IMR-90 (cell line): Measurements from ENCODE around the gene DNAI7. TPM values are rescaled to one million over a fixed set of nuclear protein-coding genes. Genes with fewer than 3 reads are reported as not detected.

ENCODE experiments used
- ATAC-seq: fragments of 200-7000 bp; cut with Tn5 transposase; 2 replicates; pipeline ENCODE4 v1.9.1; 2020; ENCODE audit warnings: low read depth, mild to moderate bottlenecking, moderate library complexity
- BruUV-seq: library from RNA; stranded (reverse); fragments of 400-500 nt; replicated peaks from 2 replicates; lab custom pipeline; 2021; lab: Mats Ljungman, UMichigan
- CTCF ChIA-PET: fragments of 300-600 bp; formaldehyde crosslinking; extraction: SDS; loops from one replicate; lab custom pipeline; 2021; ENCODE audit warnings: antibody characterized with exemption; lab: Yijun Ruan, JAX
- POLR2A ChIA-PET: fragments of 300-600 bp; sonication (Branson Sonifier 250); formaldehyde crosslinking; loops from one replicate; lab custom pipeline; 2022; ENCODE audit warnings: antibody characterized with exemption; ENCODE audit not compliant: unreplicated experiment; lab: Charles Lee
- DNase-seq: peaks from one replicate; pipeline ENCODE4 v3.0.0; 2013
- H2AFZ ChIP-seq: replicated peaks from 2 replicates; pipeline ENCODE3; 2013; ENCODE audit warnings: low read length, mild to moderate bottlenecking; ENCODE audit not compliant: poor library complexity
- H2AK5ac ChIP-seq: 2 replicates; pipeline ENCODE4 v1.6.1; 2013; ENCODE audit warnings: low read depth, low read length, inconsistent platforms
- H2AK9ac ChIP-seq: replicated peaks from 2 replicates; pipeline ENCODE3; 2013; ENCODE audit warnings: mild to moderate bottlenecking, low read depth, low read length, moderate library complexity; ENCODE audit not compliant: poor library complexity
- H2BK120ac ChIP-seq: 2 replicates; pipeline ENCODE4 v1.6.1; 2013; ENCODE audit warnings: low read depth, low read length, inconsistent platforms
- H2BK15ac ChIP-seq: 3 replicates; pipeline ENCODE4 v1.6.1; 2013; ENCODE audit warnings: low read depth, low read length, inconsistent platforms
- H2BK20ac ChIP-seq: 2 replicates; pipeline ENCODE4 v1.6.1; 2013; ENCODE audit warnings: low read depth, mild to moderate bottlenecking, inconsistent platforms, low read length, moderate library complexity
- H2BK5ac ChIP-seq: 2 replicates; pipeline ENCODE4 v1.6.1; 2013; ENCODE audit warnings: mild to moderate bottlenecking, low read depth, low read length, inconsistent platforms; ENCODE audit not compliant: poor library complexity, severe bottlenecking
- H3K14ac ChIP-seq: replicated peaks from 2 replicates; pipeline ENCODE4 v1.6.1; 2013; ENCODE audit warnings: low read depth, low read length, inconsistent platforms
- H3K18ac ChIP-seq: 2 replicates; pipeline ENCODE4 v1.6.1; 2013; ENCODE audit warnings: low read depth, low read length, control low read depth
- H3K23ac ChIP-seq: 2 replicates; pipeline ENCODE4 v1.6.1; 2013; ENCODE audit warnings: low read depth, low read length, inconsistent platforms
- H3K27ac ChIP-seq: 2 replicates; pipeline ENCODE4 v1.5.1; 2013; ENCODE audit warnings: mild to moderate bottlenecking, control low read depth, low read length; ENCODE audit not compliant: insufficient read depth
- H3K27me3 ChIP-seq: 2 replicates; pipeline ENCODE4 v1.6.1; 2013; ENCODE audit warnings: low read length; ENCODE audit not compliant: control insufficient read depth, insufficient read depth
- H3K36me3 ChIP-seq: 2 replicates; pipeline ENCODE4 v1.6.1; 2013; ENCODE audit warnings: low read length, mixed read lengths; ENCODE audit not compliant: control insufficient read depth, insufficient read depth
- H3K4ac ChIP-seq: 2 replicates; pipeline ENCODE4 v1.6.1; 2013; ENCODE audit warnings: low read depth, low read length, inconsistent platforms
- H3K4me1 ChIP-seq: 2 replicates; pipeline ENCODE4 v1.6.1; 2013; ENCODE audit warnings: low read length, mixed read lengths; ENCODE audit not compliant: control insufficient read depth, insufficient read depth
- H3K4me2 ChIP-seq: 2 replicates; pipeline ENCODE4 v1.6.1; 2013; ENCODE audit warnings: low read depth, mild to moderate bottlenecking, control low read depth, low read length, moderate library complexity
- H3K4me3 ChIP-seq: 2 replicates; pipeline ENCODE4 v1.5.1; 2013; ENCODE audit warnings: low read depth, mild to moderate bottlenecking, control low read depth, low read length, moderate library complexity; ENCODE audit not compliant: insufficient read depth
- H3K56ac ChIP-seq: 2 replicates; pipeline ENCODE4 v1.6.1; 2013; ENCODE audit warnings: low read length, inconsistent platforms; ENCODE audit not compliant: insufficient read depth; ENCODE audit errors: extremely low read depth
- H3K79me1 ChIP-seq, 2 experiments: 2 replicates each; pipeline ENCODE4 v1.6.1; 2013; ENCODE audit warnings: low read length in 2 of 2, inconsistent platforms in 1 of 2, low read depth in 1 of 2
- H3K9ac ChIP-seq: 2 replicates; pipeline ENCODE4 v1.6.1; 2013; ENCODE audit warnings: low read depth, low read length, control low read depth
- H3K9me1 ChIP-seq: 2 replicates; pipeline ENCODE4 v1.6.1; 2013; ENCODE audit warnings: low read length, inconsistent platforms; ENCODE audit not compliant: insufficient read depth
- H3K9me3 ChIP-seq: 2 replicates; pipeline ENCODE4 v1.6.1; 2013; ENCODE audit warnings: low read length; ENCODE audit not compliant: control insufficient read depth, insufficient read depth
- H4K20me1 ChIP-seq: 2 replicates; pipeline ENCODE4 v1.6.1; 2013; ENCODE audit warnings: low read length, inconsistent platforms; ENCODE audit not compliant: insufficient read depth
- H4K5ac ChIP-seq: 2 replicates; pipeline ENCODE4 v1.6.1; 2013; ENCODE audit warnings: mild to moderate bottlenecking, low read depth, low read length, control low read depth
- H4K8ac ChIP-seq, 2 experiments: 2 replicates each; pipeline ENCODE4 v1.6.1; 2013; ENCODE audit warnings: low read depth in 2 of 2, low read length in 2 of 2, control low read depth in 1 of 2, inconsistent platforms in 1 of 2
- H4K91ac ChIP-seq: 2 replicates; pipeline ENCODE4 v1.6.1; 2013; ENCODE audit warnings: low read depth, low read length, inconsistent platforms; ENCODE audit not compliant: insufficient read depth
- BHLHE40 ChIP-seq: fragments of 150-350 bp; IDR thresholded peaks from 2 replicates; pipeline ENCODE4 v1.6.1; 2016; ENCODE audit warnings: mild to moderate bottlenecking, low read depth, low read length
- CEBPB ChIP-seq: IDR thresholded peaks from 2 replicates; pipeline ENCODE4 v1.6.1; 2012; ENCODE audit warnings: low read depth, low read length, improper control_type of control experiment
- CHD1 ChIP-seq: IDR thresholded peaks from 2 replicates; pipeline ENCODE4 v1.6.1; 2012; ENCODE audit warnings: low read depth, low read length, improper control_type of control experiment
- FOS ChIP-seq: fragments of 150-350 bp; IDR thresholded peaks from 2 replicates; pipeline ENCODE4 v1.6.1; 2016; ENCODE audit warnings: low read depth, low read length
- MAFK ChIP-seq: IDR thresholded peaks from 2 replicates; pipeline ENCODE4 v1.6.1; 2012; ENCODE audit warnings: low read depth, low read length, improper control_type of control experiment
- MAZ ChIP-seq: IDR thresholded peaks from 2 replicates; pipeline ENCODE4 v1.6.1; 2012; ENCODE audit warnings: low read depth, mild to moderate bottlenecking, low read length, improper control_type of control experiment, moderate library complexity, borderline replicate concordance
- MXI1 ChIP-seq: IDR thresholded peaks from 2 replicates; pipeline ENCODE4 v1.6.1; 2012; ENCODE audit warnings: low read depth, mild to moderate bottlenecking, low read length, moderate library complexity, borderline replicate concordance
- NFE2L2 ChIP-seq: fragments of 150-350 bp; IDR thresholded peaks from 2 replicates; pipeline ENCODE4 v1.6.1; 2016; ENCODE audit warnings: low read depth, mild to moderate bottlenecking, low read length
- POLR2A ChIP-seq: IDR thresholded peaks from 2 replicates; pipeline ENCODE4 v1.6.1; 2012; ENCODE audit warnings: mild to moderate bottlenecking, low read depth, low read length
- RAD21 ChIP-seq: IDR thresholded peaks from 2 replicates; pipeline ENCODE4 v1.6.1; 2012; ENCODE audit warnings: low read length, improper control_type of control experiment
- RCOR1 ChIP-seq: IDR thresholded peaks from 2 replicates; pipeline ENCODE4 v1.6.1; 2012; ENCODE audit warnings: mild to moderate bottlenecking, low read length, improper control_type of control experiment; ENCODE audit not compliant: insufficient replicate concordance
- RFX5 ChIP-seq: IDR thresholded peaks from 2 replicates; pipeline ENCODE4 v1.8.0; 2012; ENCODE audit warnings: low read depth, mild to moderate bottlenecking, low read length, moderate library complexity
- SMC3 ChIP-seq: fragments of 150-350 bp; IDR thresholded peaks from 2 replicates; pipeline ENCODE4 v1.6.1; 2016; ENCODE audit warnings: low read depth, mild to moderate bottlenecking, antibody characterized with exemption, low read length, moderate library complexity
- WGBS, 2 experiments: methylation state at CpG; one replicate each; pipeline versions ENCODE4 v1.1.5 to v1.1.7; 2013; ENCODE audit warnings: missing lambda C conversion rate in 2 of 2; ENCODE audit not compliant: insufficient read length in 1 of 2; ENCODE audit errors: extremely low coverage in 2 of 2; 5-methylcytosine and 5-hydroxymethylcytosine counted together
- dilution Hi-C: fragments of 300-500 bp; cut with HindIII; formaldehyde crosslinking; loops from one replicate; pipeline ENCODE4 v1.14.3; 2018; ENCODE audit warnings: low sequenced_read_pairs; ENCODE audit not compliant: unreplicated experiment
- in situ Hi-C: fragments of 300-500 bp; cut with MboI; formaldehyde crosslinking; loops from 3 replicates; pipeline ENCODE4 v1.14.3; 2019; ENCODE audit warnings: low sequenced_read_pairs, inconsistent platforms, mixed read lengths
- intact Hi-C: fragments of 100-400 bp; cut with micrococcal nuclease; formaldehyde crosslinking; loops from 2 replicates; pipeline ENCODE4 v1.10.0; 2022
- polyA plus RNA-seq, 3 experiments: library from polyadenylated mRNA; depleted of rRNA; stranded (reverse); fragments of >200 nt; gene quantifications; 2 replicates each; pipeline ENCODE4 v1.2.3, GENCODE V29; 2012; ENCODE audit warnings: low replicate concordance in 1 of 3
- total RNA-seq: library from RNA; depleted of rRNA; stranded (reverse); fragments of >200 nt; gene quantifications from 2 replicates; pipeline ENCODE4 v1.2.3, GENCODE V29; 2012
- TF ChIP-seq, protein P1 (sequence below): fragments of 150-350 bp; IDR thresholded peaks from 2 replicates; pipeline ENCODE4 v1.6.1; 2016; ENCODE audit warnings: low read depth, mild to moderate bottlenecking, low read length, moderate library complexity, borderline replicate concordance
- TF ChIP-seq, protein P2 (sequence below): conservative IDR thresholded peaks from 2 replicates; pipeline ENCODE4 v1.5.1; 2012; ENCODE audit warnings: mild to moderate bottlenecking, low read depth, low read length, improper control_type of control experiment
- TF ChIP-seq, protein P3 (sequence below): fragments of 150-350 bp; IDR thresholded peaks from 2 replicates; pipeline ENCODE4 v1.6.1; 2017; ENCODE audit warnings: mild to moderate bottlenecking, antibody characterized with exemption, low read length, low read depth

Gene DNAI7
- total and polyA plus RNA-seq, 2 of the 4 experiments (the other 2 are of a cell fraction), result under 0.01 to 0.07 TPM

DNA sequence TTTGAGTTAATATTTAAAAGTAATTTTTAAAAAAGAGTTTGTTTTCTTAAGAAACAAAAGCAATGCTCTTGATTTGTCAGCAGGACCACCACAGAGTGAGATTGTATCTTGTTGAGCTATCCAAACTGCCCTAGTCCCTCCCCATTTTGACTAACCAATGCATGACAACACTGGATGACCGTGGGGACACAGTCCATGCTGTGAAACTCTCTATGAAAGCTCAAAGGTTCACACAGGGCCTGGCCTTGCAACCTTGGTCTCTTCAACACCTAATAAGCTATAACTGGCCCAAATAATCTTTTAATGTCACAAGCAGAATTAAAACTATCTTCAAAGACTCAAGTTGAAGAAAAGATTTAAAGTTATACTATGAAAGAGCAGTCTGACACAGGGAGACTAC lies 13.6 kb upstream of the DNAI7 start:
- ATAC-seq, result no peak
- H2AFZ ChIP-seq, result no peak overlapping the region
- 0 out of 2 replicates have a peak overlapping the region, but pooled peaks have one; percentile 70 for H4K5ac ChIP-seq
- no peak overlapping the region for H3K18ac ChIP-seq
- peaks cover 3% of the 10 kb centered on the region; the same call in 1 of the 2 replicates for H3K9me1 ChIP-seq
- ChIA-PET POLR2A (interaction anchor here (0.7 kb wide), 1 partner anchor 1291 kb away, joined by 5 read pairs; no protein-coding TSS in a partner anchor), CTCF (no interaction called here)
- no peak overlapping the region for H3K23ac ChIP-seq
- no peak overlapping the region for H3K4me2 ChIP-seq
- H3K56ac ChIP-seq, result no peak overlapping the region
- no peak overlapping the region for H2BK15ac ChIP-seq
- dilution Hi-C loops (no loop called here), intact Hi-C loops (no loop called here), in situ Hi-C loops (no loop called here)
- no peaks in the 10 kb centered on the region for H3K9me3 ChIP-seq
- no peaks in the 10 kb centered on the region for H3K4me1 ChIP-seq
- H4K8ac ChIP-seq, result no peak overlapping the region
- H3K4me3 ChIP-seq, result no peak overlapping the region
- TF ChIP-seq RFX5 (no peak), MAFK (no peak), POLR2A (no peak), RCOR1 (no peak), CEBPB (no peak), RAD21 (no peak), MXI1 (no peak), NFE2L2 (no peak), FOS (no peak), BHLHE40 (no peak), MAZ (no peak), SMC3 (no peak), CHD1 (no peak)
- TF ChIP-seq, protein P1, sequence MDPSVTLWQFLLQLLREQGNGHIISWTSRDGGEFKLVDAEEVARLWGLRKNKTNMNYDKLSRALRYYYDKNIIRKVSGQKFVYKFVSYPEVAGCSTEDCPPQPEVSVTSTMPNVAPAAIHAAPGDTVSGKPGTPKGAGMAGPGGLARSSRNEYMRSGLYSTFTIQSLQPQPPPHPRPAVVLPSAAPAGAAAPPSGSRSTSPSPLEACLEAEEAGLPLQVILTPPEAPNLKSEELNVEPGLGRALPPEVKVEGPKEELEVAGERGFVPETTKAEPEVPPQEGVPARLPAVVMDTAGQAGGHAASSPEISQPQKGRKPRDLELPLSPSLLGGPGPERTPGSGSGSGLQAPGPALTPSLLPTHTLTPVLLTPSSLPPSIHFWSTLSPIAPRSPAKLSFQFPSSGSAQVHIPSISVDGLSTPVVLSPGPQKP, result no peak
- TF ChIP-seq, protein P2, sequence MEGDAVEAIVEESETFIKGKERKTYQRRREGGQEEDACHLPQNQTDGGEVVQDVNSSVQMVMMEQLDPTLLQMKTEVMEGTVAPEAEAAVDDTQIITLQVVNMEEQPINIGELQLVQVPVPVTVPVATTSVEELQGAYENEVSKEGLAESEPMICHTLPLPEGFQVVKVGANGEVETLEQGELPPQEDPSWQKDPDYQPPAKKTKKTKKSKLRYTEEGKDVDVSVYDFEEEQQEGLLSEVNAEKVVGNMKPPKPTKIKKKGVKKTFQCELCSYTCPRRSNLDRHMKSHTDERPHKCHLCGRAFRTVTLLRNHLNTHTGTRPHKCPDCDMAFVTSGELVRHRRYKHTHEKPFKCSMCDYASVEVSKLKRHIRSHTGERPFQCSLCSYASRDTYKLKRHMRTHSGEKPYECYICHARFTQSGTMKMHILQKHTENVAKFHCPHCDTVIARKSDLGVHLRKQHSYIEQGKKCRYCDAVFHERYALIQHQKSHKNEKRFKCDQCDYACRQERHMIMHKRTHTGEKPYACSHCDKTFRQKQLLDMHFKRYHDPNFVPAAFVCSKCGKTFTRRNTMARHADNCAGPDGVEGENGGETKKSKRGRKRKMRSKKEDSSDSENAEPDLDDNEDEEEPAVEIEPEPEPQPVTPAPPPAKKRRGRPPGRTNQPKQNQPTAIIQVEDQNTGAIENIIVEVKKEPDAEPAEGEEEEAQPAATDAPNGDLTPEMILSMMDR, result no peak
- TF ChIP-seq, protein P3, sequence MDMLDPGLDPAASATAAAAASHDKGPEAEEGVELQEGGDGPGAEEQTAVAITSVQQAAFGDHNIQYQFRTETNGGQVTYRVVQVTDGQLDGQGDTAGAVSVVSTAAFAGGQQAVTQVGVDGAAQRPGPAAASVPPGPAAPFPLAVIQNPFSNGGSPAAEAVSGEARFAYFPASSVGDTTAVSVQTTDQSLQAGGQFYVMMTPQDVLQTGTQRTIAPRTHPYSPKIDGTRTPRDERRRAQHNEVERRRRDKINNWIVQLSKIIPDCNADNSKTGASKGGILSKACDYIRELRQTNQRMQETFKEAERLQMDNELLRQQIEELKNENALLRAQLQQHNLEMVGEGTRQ, result no peak
- H4K20me1 ChIP-seq, result no peaks in the 10 kb centered on the region
- H3K27ac ChIP-seq, result no peak overlapping the region; the same call in 1 of the 2 replicates
- peak overlapping the region; percentile 45 for H2BK5ac ChIP-seq
- DNase-seq, result no peak
- H2AK9ac ChIP-seq, result no peak overlapping the region
- H2BK20ac ChIP-seq, result no peak overlapping the region
- BruUV-seq, result no TSS peak
- no peak overlapping the region for H3K9ac ChIP-seq
- peaks cover 11 to 23% of the 10 kb centered on the region in 2 experiments; a peak in 3 of 4 replicates for H3K79me1 ChIP-seq
- H2BK120ac ChIP-seq, result no peak overlapping the region
- H3K36me3 ChIP-seq, result peaks cover 9% of the 10 kb centered on the region
- 0 out of 2 replicates have a peak overlapping the region, but pooled peaks have one; percentile 40 for H3K4ac ChIP-seq
- no peaks in the 10 kb centered on the region for H3K27me3 ChIP-seq
- H2AK5ac ChIP-seq, result no peak overlapping the region; the same call in 1 of the 2 replicates
- H4K91ac ChIP-seq, result no peak overlapping the region
- peak overlapping the region; percentile 71; the same call in 1 of the 2 replicates for H3K14ac ChIP-seq
- no CpG with 5 or more reads among the region's 1 CpG for WGBS, 2 experiments
